SK-N-MC (cell line): ENCODE data around the gene ZNF326.

Experiments
- EZH2 ChIP-seq: fragments of 200-600 bp; sonication (generic); IDR thresholded peaks from one replicate; pipeline ENCODE4 v1.6.1; 2017; ENCODE audit warnings: antibody characterized with exemption
- POLR2AphosphoS5 ChIP-seq: IDR thresholded peaks from 2 replicates; pipeline ENCODE4 v1.6.1; 2012; ENCODE audit warnings: mild to moderate bottlenecking, low read depth, low read length, borderline replicate concordance

- TF ChIP-seq POLR2AphosphoS5: peak; percentile 72; the same call in 1 of the 2 replicates
- TF ChIP-seq EZH2: no peak
Observed at GRCh38 chr1:90068611-90069280, 73.8 kb downstream of the ZNF326 start.
